T-helper 22 cell (primary cell): Measurements from ENCODE around the gene SRXN1.

ENCODE experiments used
- DNase-seq: peaks from one replicate; pipeline ENCODE4 v3.0.0-alpha.2; 2020; ENCODE audit warnings: low read depth

Gene SRXN1

GRCh38 chr20:635893-636338, 17.1 kb downstream of the SRXN1 start:
- DNase-seq, result no peak

- no peak for DNase-seq
These were observed 17.7 kb downstream of the SRXN1 start for GRCh38 chr20:635028-635892.

- DNase-seq, result no peak
These were observed 18.7 kb downstream of the SRXN1 start for GRCh38 chr20:634148-634925.

GRCh38 chr20:631101-631500, 21.9 kb downstream of the SRXN1 start:
- DNase-seq, result no peak

GRCh38 chr20:626579-626978, 26.4 kb downstream of the SRXN1 start:
- no peak for DNase-seq

GRCh38 chr20:625360-625932, 27.6 kb downstream of the SRXN1 start:
- no peak for DNase-seq

GRCh38 chr20:623704-624103, 29.3 kb downstream of the SRXN1 start:
- no peak for DNase-seq

GRCh38 chr20:623021-623420, 30.0 kb downstream of the SRXN1 start:
- no peak for DNase-seq

GRCh38 chr20:622161-622560, 30.8 kb downstream of the SRXN1 start:
- DNase-seq, result no peak

GRCh38 chr20:621125-621756, 31.8 kb downstream of the SRXN1 start:
- DNase-seq, result no peak

GRCh38 chr20:620246-620645, 32.8 kb downstream of the SRXN1 start:
- no peak for DNase-seq

- no peak for DNase-seq
These were observed 34.0 kb downstream of the SRXN1 start for GRCh38 chr20:618980-619379.

GRCh38 chr20:617934-618690, 34.9 kb downstream of the SRXN1 start:
- no peak for DNase-seq

- DNase-seq, result no peak
These were observed 37.5 kb downstream of the SRXN1 start for GRCh38 chr20:615514-615913.

GRCh38 chr20:611843-612185, 41.2 kb downstream of the SRXN1 start:
- DNase-seq, result no peak

- DNase-seq, result no peak
These were observed 41.8 kb downstream of the SRXN1 start for GRCh38 chr20:611047-611842.

- no peak for DNase-seq
These were observed 42.6 kb downstream of the SRXN1 start, which contains the start of gene TCF15 for GRCh38 chr20:610130-611046. Gene TCF15 (minus strand): TSS chr20:610309. CDS start chr20:610237, 72 bp downstream.

GRCh38 chr20:609371-609964, 43.5 kb downstream of the SRXN1 start:
- DNase-seq, result no peak

GRCh38 chr20:608970-609369, 44.0 kb downstream of the SRXN1 start:
- DNase-seq, result no peak
